ENCODE measurements around the gene ROCK2.
A peak's percentile ranks its signal among the peaks of the same experiment; 100 is the strongest.

ROCK2 gene

GRCh38 chr2:11236335-11236734 lies 108.1 kb downstream of the ROCK2 start:
- TF ChIP-seq NFIC (IDR thresholded peaks at IDR 0.05), result no peak
- no peak for TF ChIP-seq EP300 (IDR thresholded peaks at IDR 0.05; ENCODE audit: borderline replicate concordance)
- no peak for TF ChIP-seq EGR1 (IDR thresholded peaks at IDR 0.05)
- TF ChIP-seq ZBTB7A (IDR thresholded peaks at IDR 0.05; ENCODE audit: low read depth), result no peak

GRCh38 chr2:11235583-11235982 lies 108.9 kb downstream of the ROCK2 start:
- TF ChIP-seq, protein P1, sequence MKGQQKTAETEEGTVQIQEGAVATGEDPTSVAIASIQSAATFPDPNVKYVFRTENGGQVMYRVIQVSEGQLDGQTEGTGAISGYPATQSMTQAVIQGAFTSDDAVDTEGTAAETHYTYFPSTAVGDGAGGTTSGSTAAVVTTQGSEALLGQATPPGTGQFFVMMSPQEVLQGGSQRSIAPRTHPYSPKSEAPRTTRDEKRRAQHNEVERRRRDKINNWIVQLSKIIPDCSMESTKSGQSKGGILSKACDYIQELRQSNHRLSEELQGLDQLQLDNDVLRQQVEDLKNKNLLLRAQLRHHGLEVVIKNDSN (IDR thresholded peaks at IDR 0.05), result no peak
- TF ChIP-seq FOXM1 (IDR thresholded peaks at IDR 0.05; ENCODE audit: borderline replicate concordance, low read depth) (no peak), TEAD4 (IDR thresholded peaks at IDR 0.05) (no peak), TAF1 (IDR thresholded peaks at IDR 0.05; ENCODE audit: low read depth) (no peak), NFIC (IDR thresholded peaks at IDR 0.05) (no peak), TCF12 (IDR thresholded peaks at IDR 0.05; ENCODE audit: low read depth) (no peak), YY1 (IDR thresholded peaks at IDR 0.05; ENCODE audit: low read depth) (no peak), EGR1 (IDR thresholded peaks at IDR 0.05) (no peak), REST (IDR thresholded peaks at IDR 0.05; ENCODE audit: low read depth) (no peak), CREB1 (IDR thresholded peaks at IDR 0.05; ENCODE audit: low read depth) (no peak), EP300 (IDR thresholded peaks at IDR 0.05; ENCODE audit: borderline replicate concordance) (no peak), CEBPB (IDR thresholded peaks at IDR 0.05) (no peak)

DNA sequence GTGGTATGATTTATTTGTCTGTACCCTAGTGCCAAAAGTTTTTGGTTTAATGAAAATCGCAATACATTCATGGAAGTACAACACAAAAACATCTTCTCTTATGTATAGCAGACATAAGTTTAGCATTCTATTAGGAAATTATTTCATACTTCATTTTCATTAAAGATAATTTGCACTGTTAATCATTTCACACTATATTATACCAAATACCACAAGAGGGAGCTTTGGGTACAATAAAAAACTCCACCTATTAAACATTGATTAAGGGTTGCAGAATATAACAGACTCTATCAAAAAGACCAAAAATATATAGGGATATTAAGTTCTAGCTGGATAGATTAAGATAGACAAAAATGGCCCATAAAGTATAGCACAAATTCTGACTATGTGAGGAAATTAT lies 110.1 kb downstream of the ROCK2 start:
- TF ChIP-seq EP300 (IDR thresholded peaks at IDR 0.05; ENCODE audit: borderline replicate concordance) (no peak), RAD21 (IDR thresholded peaks at IDR 0.05; ENCODE audit: low read depth) (peak; percentile 54)

DNA sequence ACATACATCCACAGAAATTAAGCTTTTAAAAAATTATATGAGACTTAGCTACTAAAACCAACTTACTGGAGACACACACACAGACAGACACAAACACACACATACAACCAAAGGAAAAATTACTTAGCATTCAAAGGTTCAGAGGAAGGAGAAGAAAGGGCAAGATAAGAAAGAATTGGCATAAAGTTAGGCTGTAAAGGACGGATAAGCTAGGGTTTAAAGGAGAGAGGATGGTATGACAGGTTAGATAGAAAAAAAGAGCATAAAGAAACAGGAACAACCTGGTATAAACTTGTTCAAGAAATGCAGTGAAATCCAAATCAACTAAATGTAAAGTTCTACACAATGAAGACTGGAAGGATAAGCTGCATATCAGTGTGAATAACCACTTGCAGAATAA lies 115.7 kb downstream of the ROCK2 start:
- TF ChIP-seq TEAD4 (IDR thresholded peaks at IDR 0.05) (no peak), RAD21 (IDR thresholded peaks at IDR 0.05; ENCODE audit: low read depth) (no peak)
- TF ChIP-seq, protein P2, sequence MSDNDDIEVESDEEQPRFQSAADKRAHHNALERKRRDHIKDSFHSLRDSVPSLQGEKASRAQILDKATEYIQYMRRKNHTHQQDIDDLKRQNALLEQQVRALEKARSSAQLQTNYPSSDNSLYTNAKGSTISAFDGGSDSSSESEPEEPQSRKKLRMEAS (IDR thresholded peaks at IDR 0.05), result no peak

DNA sequence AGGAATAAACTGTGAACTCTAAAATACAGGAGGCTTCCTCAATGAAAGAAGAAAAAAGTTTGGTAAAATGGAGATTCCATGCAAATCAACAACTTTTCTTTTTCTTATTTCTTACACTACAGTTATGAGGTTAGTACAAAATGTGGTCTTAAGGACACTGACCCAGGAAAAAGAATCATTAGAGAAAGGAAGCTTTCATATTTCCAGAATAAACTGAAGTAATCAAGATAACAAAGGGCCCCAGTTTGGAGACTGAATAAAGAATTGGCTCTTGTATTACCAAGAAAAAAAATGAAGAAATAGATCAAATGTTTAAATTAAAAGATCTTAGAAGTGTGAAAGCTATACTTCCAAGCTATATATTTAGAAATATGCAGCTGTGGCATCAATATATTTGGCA lies 116.8 kb downstream of the ROCK2 start:
- no peak for TF ChIP-seq NFIC (IDR thresholded peaks at IDR 0.05)
- TF ChIP-seq, protein P2 (IDR thresholded peaks at IDR 0.05), result no peak
- no peak for TF ChIP-seq EGR1 (IDR thresholded peaks at IDR 0.05)
- TF ChIP-seq ZBTB7A (IDR thresholded peaks at IDR 0.05; ENCODE audit: low read depth), result no peak
- TF ChIP-seq TEAD4 (IDR thresholded peaks at IDR 0.05), result no peak

- TF ChIP-seq TEAD4 (IDR thresholded peaks at IDR 0.05) (no peak), FOXM1 (IDR thresholded peaks at IDR 0.05; ENCODE audit: borderline replicate concordance, low read depth) (no peak), ZBTB7A (IDR thresholded peaks at IDR 0.05; ENCODE audit: low read depth) (no peak), RAD21 (IDR thresholded peaks at IDR 0.05; ENCODE audit: low read depth) (no peak), TCF12 (IDR thresholded peaks at IDR 0.05; ENCODE audit: low read depth) (no peak), EGR1 (IDR thresholded peaks at IDR 0.05) (no peak), CREB1 (IDR thresholded peaks at IDR 0.05; ENCODE audit: low read depth) (no peak), EP300 (IDR thresholded peaks at IDR 0.05; ENCODE audit: borderline replicate concordance) (no peak), YY1 (IDR thresholded peaks at IDR 0.05; ENCODE audit: low read depth) (no peak), TAF1 (IDR thresholded peaks at IDR 0.05; ENCODE audit: low read depth) (no peak), NFIC (IDR thresholded peaks at IDR 0.05) (no peak), REST (IDR thresholded peaks at IDR 0.05; ENCODE audit: low read depth) (no peak), CEBPB (IDR thresholded peaks at IDR 0.05) (no peak)
- TF ChIP-seq, protein P2 (IDR thresholded peaks at IDR 0.05), result no peak
- TF ChIP-seq, protein P1 (IDR thresholded peaks at IDR 0.05), result no peak
Measured at GRCh38 chr2:11224887-11225286, 119.5 kb downstream of the ROCK2 start.

DNA sequence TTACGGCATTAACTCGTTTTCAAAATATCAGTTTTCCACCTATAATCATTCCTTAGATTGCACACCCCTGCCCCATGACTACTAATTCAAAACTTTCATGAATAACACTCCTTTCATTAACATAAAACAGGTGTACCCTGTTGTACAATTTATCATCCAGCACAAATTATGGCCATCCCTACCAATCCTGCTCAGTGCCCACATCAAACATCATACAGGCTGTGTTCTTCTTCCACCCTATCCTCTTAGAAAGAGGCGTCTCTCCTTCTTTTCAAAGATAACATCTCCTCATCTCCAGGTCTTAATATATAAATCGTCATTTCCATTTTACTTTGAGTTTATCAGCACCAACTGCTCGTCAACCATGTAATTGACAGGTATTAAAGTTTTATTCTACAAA lies 121.6 kb downstream of the ROCK2 start:
- TF ChIP-seq, protein P2 (IDR thresholded peaks at IDR 0.05), result no peak
- TF ChIP-seq NFIC (IDR thresholded peaks at IDR 0.05) (no peak), REST (IDR thresholded peaks at IDR 0.05; ENCODE audit: low read depth) (no peak), TCF12 (IDR thresholded peaks at IDR 0.05; ENCODE audit: low read depth) (no peak), FOXM1 (IDR thresholded peaks at IDR 0.05; ENCODE audit: borderline replicate concordance, low read depth) (no peak), CEBPB (IDR thresholded peaks at IDR 0.05) (no peak), EGR1 (IDR thresholded peaks at IDR 0.05) (no peak), RAD21 (IDR thresholded peaks at IDR 0.05; ENCODE audit: low read depth) (no peak), ZBTB7A (IDR thresholded peaks at IDR 0.05; ENCODE audit: low read depth) (no peak), CREB1 (IDR thresholded peaks at IDR 0.05; ENCODE audit: low read depth) (no peak), TAF1 (IDR thresholded peaks at IDR 0.05; ENCODE audit: low read depth) (no peak), YY1 (IDR thresholded peaks at IDR 0.05; ENCODE audit: low read depth) (no peak), EP300 (IDR thresholded peaks at IDR 0.05; ENCODE audit: borderline replicate concordance) (no peak), TEAD4 (IDR thresholded peaks at IDR 0.05) (no peak)
- TF ChIP-seq, protein P1 (IDR thresholded peaks at IDR 0.05), result no peak

All from Ishikawa (cell line).